Large intestine (tissue), 3 donors: ENCODE results near the gene GUCD1. TPM values are rescaled to one million over a fixed set of nuclear protein-coding genes. Genes with fewer than 3 reads are reported as not detected.

ENCODE experiments used
- DNase-seq, 2 donors: peaks; one replicate each; pipeline versions ENCODE4 v3.0.0 to v3.0.0-alpha.2; 2013
- H3K27ac ChIP-seq: one replicate; pipeline ENCODE4 v1.5.1; 2013; ENCODE audit warnings: low read length
- H3K27me3 ChIP-seq: 2 replicates; pipeline ENCODE4 v1.6.1; 2013; ENCODE audit warnings: low read length; ENCODE audit not compliant: control insufficient read depth, insufficient read depth
- H3K36me3 ChIP-seq: 2 replicates; pipeline ENCODE4 v1.6.1; 2013; ENCODE audit warnings: low read length; ENCODE audit not compliant: control insufficient read depth, insufficient read depth
- H3K4me1 ChIP-seq: one replicate; pipeline ENCODE4 v1.6.1; 2013; ENCODE audit warnings: low read length; ENCODE audit not compliant: control insufficient read depth, insufficient read depth
- H3K4me3 ChIP-seq: one replicate; pipeline ENCODE4 v1.5.1; 2013; ENCODE audit warnings: low read length
- H3K9me3 ChIP-seq: one replicate; pipeline ENCODE4 v1.6.1; 2013; ENCODE audit warnings: mild to moderate bottlenecking, low read depth, low read length, moderate library complexity; ENCODE audit not compliant: control insufficient read depth
- WGBS: methylation state at CpG from one replicate; pipeline ENCODE4 v1.1.5; 2013; ENCODE audit warnings: low lambda C conversion rate; ENCODE audit not compliant: insufficient coverage; 5-methylcytosine and 5-hydroxymethylcytosine counted together
- polyA plus RNA-seq: library from polyadenylated mRNA; unstranded; fragments of 120-200 nt; gene quantifications from one replicate; pipeline ENCODE4 v1.2.1, GENCODE V29; 2013

Gene GUCD1
- polyA plus RNA-seq, 1 donor: 140 TPM

DNA sequence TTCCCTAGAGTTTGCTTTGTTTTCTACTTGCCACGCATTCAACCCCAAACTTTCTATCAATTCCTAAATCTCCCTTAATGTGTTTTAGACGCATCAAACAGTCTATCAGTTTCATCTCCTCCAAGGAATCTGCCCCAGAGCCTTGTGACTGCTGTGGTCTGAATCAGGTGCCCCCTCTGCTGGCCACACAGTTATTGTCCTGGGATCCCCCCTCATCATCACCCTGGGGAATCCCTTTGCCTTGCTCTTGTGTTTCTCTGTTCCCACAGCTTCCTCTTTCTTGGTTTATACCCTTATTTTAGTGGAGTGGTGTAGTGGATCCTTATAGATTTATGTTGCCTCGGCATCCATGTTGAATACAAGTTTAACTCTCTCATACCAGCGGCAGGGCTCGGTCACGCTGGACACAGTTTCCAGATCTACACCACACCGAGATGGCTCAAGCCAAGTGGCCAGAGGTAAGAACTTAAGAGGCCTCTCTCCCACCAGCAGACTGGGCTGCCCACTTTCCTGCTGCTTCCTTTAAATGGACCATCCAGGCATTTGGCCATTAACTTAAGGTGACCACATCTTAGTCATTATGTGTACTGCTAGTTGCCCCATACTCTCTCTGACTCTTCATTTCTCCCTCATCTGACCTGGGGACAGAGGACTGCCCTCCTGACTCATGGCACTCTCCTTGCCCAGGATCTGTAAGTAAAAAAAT lies 51.6 kb downstream of the GUCD1 start:
- no peaks in the 10 kb centered on the region for H3K36me3 ChIP-seq
- WGBS: no CpG with 5 or more reads among the region's 7 CpGs
- no peak overlapping the region for H3K27ac ChIP-seq
- H3K27me3 ChIP-seq: no peaks in the 10 kb centered on the region
- H3K4me1 ChIP-seq: peaks cover 78% of the 10 kb centered on the region
- H3K4me3 ChIP-seq: no peak overlapping the region
- H3K9me3 ChIP-seq: no peaks in the 10 kb centered on the region
- peak in 1 of 2 donors; percentile 40 for DNase-seq

DNA sequence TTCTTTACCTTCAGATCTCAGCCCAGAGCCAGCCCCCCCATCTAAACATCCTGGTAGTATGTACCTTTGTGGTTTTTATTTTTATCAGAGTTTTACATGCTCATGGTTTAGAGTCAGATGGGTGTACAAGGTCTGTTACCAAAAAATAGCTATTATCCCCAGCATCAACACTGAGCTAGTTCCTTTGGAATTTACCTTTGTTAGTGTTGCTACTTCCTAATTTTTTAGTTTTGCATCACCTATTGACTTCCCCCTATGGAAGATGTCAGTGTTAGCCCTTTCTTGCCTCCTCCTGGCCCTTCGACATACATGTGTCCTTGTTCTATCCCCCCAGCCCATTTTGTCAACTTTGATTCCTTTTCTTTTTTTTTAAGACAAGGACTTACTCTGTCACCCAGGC lies 52.4 kb downstream of the GUCD1 start:
- WGBS: 80% methylated on average over 1 of the region's 1 CpG
- no peaks in the 10 kb centered on the region for H3K9me3 ChIP-seq
- H3K4me3 ChIP-seq: no peak overlapping the region
- no peaks in the 10 kb centered on the region for H3K36me3 ChIP-seq
- no peaks in the 10 kb centered on the region for H3K27me3 ChIP-seq
- no peak for DNase-seq
- H3K4me1 ChIP-seq: peaks cover 75% of the 10 kb centered on the region
- H3K27ac ChIP-seq: no peak overlapping the region

DNA sequence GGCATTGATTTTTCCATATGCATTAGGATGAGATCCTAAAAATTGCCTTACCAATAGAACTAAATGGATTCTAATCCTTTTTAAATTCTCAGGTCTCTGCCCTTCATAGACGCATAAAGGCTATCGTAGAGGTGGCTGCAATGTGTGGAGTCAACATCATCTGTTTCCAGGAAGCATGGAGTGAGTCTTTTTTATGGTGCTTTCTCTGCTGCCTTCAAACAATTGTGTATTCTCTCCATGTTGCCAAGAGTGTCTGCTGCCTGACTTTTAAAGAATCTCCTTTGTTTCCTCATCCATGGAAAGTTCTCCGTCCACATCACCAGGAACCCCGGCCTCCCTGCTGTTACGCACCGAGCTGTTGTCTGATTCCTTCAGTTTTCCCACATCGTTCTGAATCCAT lies 52.9 kb downstream of the GUCD1 start:
- Histone ChIP-seq H3K27ac (no peak overlapping the region), H3K4me1 (peaks cover 70% of the 10 kb centered on the region), H3K36me3 (no peaks in the 10 kb centered on the region), H3K4me3 (no peak overlapping the region), H3K9me3 (no peaks in the 10 kb centered on the region), H3K27me3 (no peaks in the 10 kb centered on the region)
- DNase-seq: peak in 1 of 2 donors; percentile 39
- no CpG with 5 or more reads among the region's 7 CpGs for WGBS

DNA sequence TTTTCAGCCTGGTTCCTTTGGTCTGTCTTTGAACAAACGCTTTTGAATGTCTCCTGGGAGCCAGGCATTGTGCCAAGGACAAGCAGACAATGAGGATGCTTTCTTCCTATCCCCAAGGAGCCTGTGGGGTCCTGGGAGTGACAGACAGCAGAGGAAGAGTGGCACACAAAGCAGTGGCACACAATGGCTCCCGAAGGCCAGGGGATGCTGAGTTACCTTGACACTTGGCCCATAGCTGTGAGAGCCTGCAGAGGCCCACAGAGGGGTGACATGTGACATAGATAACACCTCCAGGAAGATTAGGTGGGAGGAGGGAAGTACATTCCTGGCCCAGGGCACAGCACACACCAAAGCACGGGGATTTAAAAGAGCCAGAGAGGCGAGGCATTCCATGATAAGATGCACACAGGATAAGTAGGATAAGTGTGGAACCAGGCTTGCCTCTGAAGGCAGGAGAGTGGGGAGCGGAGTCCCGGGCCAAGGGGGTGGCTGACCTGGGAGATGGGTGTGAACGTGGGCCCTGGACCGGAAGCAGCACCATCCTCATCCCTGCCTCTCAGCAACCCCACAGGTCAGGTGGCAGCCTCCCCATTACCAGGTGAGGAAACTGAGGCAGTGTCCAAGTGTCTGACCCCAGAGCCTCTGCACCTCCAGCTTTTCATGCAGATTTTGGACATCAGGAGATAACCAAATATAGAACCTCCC lies 53.5 kb downstream of the GUCD1 start:
- Histone ChIP-seq H3K4me3 (no peak overlapping the region), H3K27ac (peak overlapping the region; percentile 16), H3K4me1 (peaks cover 64% of the 10 kb centered on the region), H3K36me3 (no peaks in the 10 kb centered on the region), H3K9me3 (no peaks in the 10 kb centered on the region), H3K27me3 (no peaks in the 10 kb centered on the region)
- whole genome bisulfite sequencing: no CpG with 5 or more reads among the region's 8 CpGs
- peak in 1 of 2 donors; percentile 74 for DNase-seq

DNA sequence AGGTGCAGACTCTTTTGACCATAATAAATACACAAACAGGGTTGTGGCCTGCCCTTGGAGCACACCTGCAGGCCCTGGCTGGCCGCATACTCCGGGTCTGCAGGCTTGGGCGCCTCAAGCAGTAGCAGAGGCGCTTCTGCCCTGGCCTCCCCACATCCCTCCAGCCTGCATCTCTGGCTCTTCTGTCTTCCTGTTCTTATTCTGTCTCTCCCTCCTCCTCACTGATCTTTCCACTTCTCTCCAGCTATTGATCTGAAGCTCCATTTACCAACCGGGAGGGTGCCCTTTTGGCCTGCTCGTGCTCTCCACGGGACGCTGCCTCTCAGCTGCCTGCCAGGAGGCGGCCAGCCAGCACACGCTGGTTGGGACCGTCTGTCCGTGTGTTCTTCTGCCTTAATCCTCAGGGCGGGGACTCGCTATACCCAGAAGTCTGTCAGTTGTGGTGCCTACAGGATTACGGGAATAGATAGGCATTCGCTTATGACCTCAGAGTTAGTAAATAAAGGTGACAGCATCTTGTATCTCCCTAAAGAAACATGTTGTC lies 54.6 kb downstream of the GUCD1 start:
- no peak overlapping the region for H3K4me3 ChIP-seq
- H3K27me3 ChIP-seq: peaks cover 2% of the 10 kb centered on the region
- peaks cover 59% of the 10 kb centered on the region for H3K4me1 ChIP-seq
- DNase-seq: peak in 1 of 2 donors; percentile 44
- no peak overlapping the region for H3K27ac ChIP-seq
- H3K9me3 ChIP-seq: peaks cover 2% of the 10 kb centered on the region
- H3K36me3 ChIP-seq: no peaks in the 10 kb centered on the region
- WGBS: no CpG with 5 or more reads among the region's 16 CpGs

DNA sequence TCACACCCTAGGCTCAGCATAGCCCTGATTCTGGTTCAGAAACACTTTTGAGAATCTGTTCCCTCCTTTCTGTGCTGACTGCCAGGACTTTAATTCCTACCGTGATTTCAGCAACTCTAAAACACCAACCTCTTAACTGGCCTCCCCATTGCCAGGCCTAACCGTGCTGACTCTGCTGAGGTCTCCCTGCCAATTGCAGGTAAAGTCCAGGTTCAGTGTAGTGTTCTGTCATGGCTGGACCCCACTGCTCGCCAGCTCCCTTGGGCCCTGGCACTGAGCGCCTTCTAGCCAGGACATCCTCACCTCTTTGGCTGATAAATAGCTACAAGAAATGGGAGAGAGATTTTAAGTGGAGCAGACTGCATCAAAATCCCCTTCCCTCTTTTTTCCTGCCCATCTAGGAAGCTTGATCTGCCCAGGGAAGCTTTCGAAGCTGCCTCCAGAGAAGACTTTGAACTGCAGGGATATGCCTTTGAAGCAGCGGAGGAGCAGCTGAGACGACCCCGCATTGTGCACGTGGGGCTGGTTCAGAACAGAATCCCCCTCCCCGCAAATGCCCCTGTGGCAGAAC lies 55.1 kb downstream of the GUCD1 start:
- no peaks in the 10 kb centered on the region for H3K36me3 ChIP-seq
- no CpG with 5 or more reads among the region's 10 CpGs for WGBS
- DNase-seq: no peak
- no peak overlapping the region for H3K27ac ChIP-seq
- H3K27me3 ChIP-seq: peaks cover 7% of the 10 kb centered on the region
- peaks cover 60% of the 10 kb centered on the region for H3K4me1 ChIP-seq
- peaks cover 7% of the 10 kb centered on the region for H3K9me3 ChIP-seq
- H3K4me3 ChIP-seq: no peak overlapping the region

DNA sequence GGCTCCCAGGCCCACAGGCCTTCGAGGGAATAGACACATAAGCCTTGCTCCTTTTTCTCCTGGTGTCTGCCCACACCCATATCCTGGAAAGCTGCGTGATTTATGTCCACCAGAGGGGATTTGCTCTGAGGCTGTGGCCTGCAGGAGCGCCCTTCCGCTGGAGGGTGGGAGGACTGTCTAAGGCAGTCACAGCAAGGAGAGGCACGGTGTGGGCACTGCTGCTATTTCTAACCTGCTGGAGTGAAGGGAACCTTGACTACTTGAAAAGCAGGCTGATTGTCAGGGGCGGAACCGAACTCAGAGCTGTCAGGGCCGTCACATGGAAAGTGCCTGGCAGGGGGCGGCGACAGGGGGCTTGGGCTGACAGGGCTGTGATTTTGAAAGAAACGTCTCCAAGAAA lies 56.1 kb downstream of the GUCD1 start:
- Histone ChIP-seq H3K27ac (no peak overlapping the region), H3K27me3 (peaks cover 14% of the 10 kb centered on the region), H3K9me3 (peaks cover 9% of the 10 kb centered on the region), H3K4me3 (no peak overlapping the region), H3K36me3 (no peaks in the 10 kb centered on the region), H3K4me1 (peaks cover 61% of the 10 kb centered on the region)
- DNase-seq: no peak
- WGBS: 83% methylated on average over 1 of the region's 11 CpGs

DNA sequence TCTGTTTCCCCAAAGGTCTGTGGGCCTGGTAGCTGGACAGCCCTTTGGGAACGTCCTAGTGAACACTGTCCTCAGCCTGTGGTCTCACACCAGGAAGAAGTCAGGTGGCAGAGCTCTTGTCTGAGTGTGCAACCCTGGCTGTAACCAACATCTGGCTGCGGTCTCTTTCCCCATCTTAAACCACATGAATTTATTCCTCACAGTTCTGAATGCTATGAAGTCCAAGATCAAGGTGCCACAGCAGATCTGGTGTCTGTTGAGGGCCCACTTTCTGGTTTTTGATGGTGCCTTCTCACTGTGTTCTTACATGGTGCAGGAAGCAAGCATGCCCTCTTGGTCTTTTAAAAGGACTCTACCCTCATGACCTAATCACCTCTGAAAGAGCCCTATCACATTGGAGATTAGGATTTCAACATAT lies 57.1 kb downstream of the GUCD1 start:
- WGBS: no CpG with 5 or more reads among the region's 2 CpGs
- Histone ChIP-seq H3K36me3 (no peaks in the 10 kb centered on the region), H3K4me3 (no peak overlapping the region), H3K9me3 (peaks cover 9% of the 10 kb centered on the region), H3K4me1 (peaks cover 57% of the 10 kb centered on the region), H3K27me3 (peaks cover 14% of the 10 kb centered on the region), H3K27ac (no peak overlapping the region)
- peak in 1 of 2 donors; percentile 47 for DNase-seq

DNA sequence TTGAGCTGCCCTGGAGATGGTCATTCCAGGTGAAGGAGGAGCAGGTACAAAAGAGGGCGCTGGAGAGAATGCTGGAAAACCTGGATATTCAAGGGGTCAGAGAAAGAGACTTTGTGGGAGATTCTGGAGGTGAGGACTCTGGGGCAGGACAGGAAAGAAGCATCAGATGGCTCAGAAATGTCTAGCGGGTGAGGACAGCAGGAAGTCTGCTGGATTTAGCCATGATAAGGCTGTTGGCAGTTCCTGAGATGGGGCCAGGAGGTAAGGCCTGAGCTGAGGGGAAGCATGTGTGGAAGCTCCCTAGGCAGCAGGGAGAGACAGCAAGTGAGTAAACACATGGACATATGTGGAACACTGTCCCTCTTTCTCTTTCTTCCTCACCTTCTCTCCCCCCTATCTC lies 58.3 kb downstream of the GUCD1 start:
- H3K4me1 ChIP-seq: peaks cover 48% of the 10 kb centered on the region
- H3K27me3 ChIP-seq: peaks cover 14% of the 10 kb centered on the region
- no peak overlapping the region for H3K27ac ChIP-seq
- DNase-seq: no peak
- H3K9me3 ChIP-seq: peaks cover 9% of the 10 kb centered on the region
- no peaks in the 10 kb centered on the region for H3K36me3 ChIP-seq
- 100% methylated on average over 1 of the region's 2 CpGs for WGBS
- no peak overlapping the region for H3K4me3 ChIP-seq

DNA sequence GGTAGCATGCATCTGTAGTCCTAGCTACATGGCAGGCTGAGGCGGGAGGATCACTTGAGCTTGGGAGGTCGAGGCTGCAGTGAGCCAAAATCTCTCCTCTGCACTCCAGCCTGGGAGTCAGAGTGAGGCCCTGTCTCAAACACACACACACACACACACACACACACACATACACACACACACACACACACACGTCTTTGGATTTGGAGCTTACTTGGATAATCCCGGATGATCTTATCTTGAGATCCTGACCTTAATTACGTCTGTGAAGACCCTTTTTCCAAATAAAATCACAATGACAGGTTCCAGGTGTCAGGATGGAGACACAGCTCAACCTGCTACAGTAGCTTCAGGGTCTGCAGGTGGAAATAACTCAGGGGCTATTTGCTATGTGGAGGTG lies 58.7 kb downstream of the GUCD1 start:
- Histone ChIP-seq H3K36me3 (no peaks in the 10 kb centered on the region), H3K4me3 (no peak overlapping the region), H3K4me1 (peaks cover 44% of the 10 kb centered on the region), H3K9me3 (peaks cover 9% of the 10 kb centered on the region), H3K27me3 (peaks cover 14% of the 10 kb centered on the region), H3K27ac (no peak overlapping the region)
- no peak for DNase-seq
- WGBS: no CpG with 5 or more reads among the region's 5 CpGs
